Nephron progenitor cell (in vitro differentiated cells): Measurements from ENCODE around the gene ANKMY1.

ENCODE experiments used
- DNase-seq: peaks from one replicate; pipeline ENCODE4 v3.0.0; 2021
- H3K27ac Mint-ChIP-seq: 2 replicates; pipeline ENCODE4 v1.8.0; 2021; ENCODE audit warnings: mild to moderate bottlenecking, moderate library complexity, mixed read lengths
- H3K27me3 Mint-ChIP-seq: 2 replicates; pipeline ENCODE4 v1.8.0; 2021; ENCODE audit warnings: mild to moderate bottlenecking, low read depth, mixed read lengths; ENCODE audit not compliant: poor library complexity
- H3K36me3 Mint-ChIP-seq: 2 replicates; pipeline ENCODE4 v1.8.0; 2021; ENCODE audit warnings: low read depth, mixed read lengths
- H3K4me1 Mint-ChIP-seq: 2 replicates; pipeline ENCODE4 v1.8.0; 2021; ENCODE audit warnings: mixed read lengths
- H3K4me3 Mint-ChIP-seq: 2 replicates; pipeline ENCODE4 v1.8.0; 2021; ENCODE audit warnings: mild to moderate bottlenecking, moderate library complexity, mixed read lengths
- H3K9me3 Mint-ChIP-seq: 2 replicates; pipeline ENCODE4 v1.8.0; 2021; ENCODE audit warnings: mild to moderate bottlenecking, moderate library complexity, mixed read lengths
- CTCF ChIP-seq: fragments of 200-600 bp; sonication (generic); IDR thresholded peaks from 2 replicates; pipeline ENCODE4 v1.5.0; 2021; ENCODE audit warnings: antibody characterized with exemption

The ANKMY1 gene

GRCh38 chr2:240513549-240514287 is 44.1 kb downstream of the ANKMY1 start:
- Mint-ChIP-seq H3K9me3 (peaks cover 6% of the 10 kb centered on the region), H3K4me1 (peaks cover 6% of the 10 kb centered on the region), H3K27me3 (peaks cover 20% of the 10 kb centered on the region), H3K36me3 (peaks cover 19% of the 10 kb centered on the region), H3K4me3 (no peak overlapping the region), H3K27ac (peak overlapping the region; percentile 19)
- peak; percentile 87 for TF ChIP-seq CTCF
- peak; percentile 82 for DNase-seq

DNA sequence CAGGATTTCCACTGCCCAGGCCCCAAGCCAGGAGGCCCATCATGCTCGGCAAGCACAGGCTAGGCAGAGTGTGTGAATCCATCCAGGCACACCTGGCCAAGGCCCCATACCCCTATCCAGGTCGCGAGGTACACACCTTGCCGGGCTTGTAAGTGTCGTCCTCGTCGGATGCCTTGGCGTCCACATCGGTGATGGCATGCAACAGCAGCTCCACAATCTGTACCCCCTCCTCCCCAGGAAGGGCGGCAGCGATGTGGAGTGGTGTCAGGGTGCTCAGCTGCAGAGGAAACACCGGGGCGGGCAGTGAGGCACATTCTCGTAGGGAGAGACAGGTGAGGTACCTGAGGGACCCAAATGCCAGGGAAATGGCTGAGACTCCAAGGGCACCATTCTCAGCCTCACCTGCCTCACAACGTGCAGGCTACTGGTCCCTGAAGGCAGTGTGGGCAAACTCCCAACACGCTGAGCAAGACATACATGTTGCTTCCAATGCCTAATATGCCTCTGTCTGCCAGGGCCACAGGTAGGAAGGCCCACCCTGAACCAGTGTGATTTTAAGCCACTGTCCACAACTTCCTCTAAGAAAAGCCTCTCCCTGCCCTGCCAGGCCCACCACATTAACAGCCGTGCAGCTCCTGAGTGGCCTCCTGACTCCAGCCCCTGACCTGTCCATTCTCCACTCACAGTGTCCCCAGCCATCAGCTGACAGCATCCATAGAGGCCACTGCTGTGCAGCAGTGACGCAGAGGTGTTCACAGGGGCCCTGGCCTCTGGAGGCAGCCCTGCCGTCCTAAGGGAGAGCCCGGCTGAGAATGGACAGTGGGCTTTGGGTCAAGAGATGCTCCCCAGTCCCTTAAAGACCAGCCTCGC is 44.9 kb downstream of the ANKMY1 start:
- no peak for TF ChIP-seq CTCF
- Mint-ChIP-seq H3K27me3 (peaks cover 13% of the 10 kb centered on the region), H3K36me3 (peaks cover 12% of the 10 kb centered on the region), H3K4me3 (no peak overlapping the region), H3K9me3 (peaks cover under 1% of the 10 kb centered on the region), H3K4me1 (peaks cover 5% of the 10 kb centered on the region), H3K27ac (no peak overlapping the region)
- no peak for DNase-seq

GRCh38 chr2:240512109-240512485 is 45.7 kb downstream of the ANKMY1 start:
- no peak for TF ChIP-seq CTCF
- Mint-ChIP-seq H3K27ac (no peak overlapping the region), H3K4me1 (peaks cover 5% of the 10 kb centered on the region), H3K36me3 (peaks cover 9% of the 10 kb centered on the region), H3K4me3 (no peak overlapping the region), H3K27me3 (peaks cover 13% of the 10 kb centered on the region), H3K9me3 (no peaks in the 10 kb centered on the region)
- no peak for DNase-seq

DNA sequence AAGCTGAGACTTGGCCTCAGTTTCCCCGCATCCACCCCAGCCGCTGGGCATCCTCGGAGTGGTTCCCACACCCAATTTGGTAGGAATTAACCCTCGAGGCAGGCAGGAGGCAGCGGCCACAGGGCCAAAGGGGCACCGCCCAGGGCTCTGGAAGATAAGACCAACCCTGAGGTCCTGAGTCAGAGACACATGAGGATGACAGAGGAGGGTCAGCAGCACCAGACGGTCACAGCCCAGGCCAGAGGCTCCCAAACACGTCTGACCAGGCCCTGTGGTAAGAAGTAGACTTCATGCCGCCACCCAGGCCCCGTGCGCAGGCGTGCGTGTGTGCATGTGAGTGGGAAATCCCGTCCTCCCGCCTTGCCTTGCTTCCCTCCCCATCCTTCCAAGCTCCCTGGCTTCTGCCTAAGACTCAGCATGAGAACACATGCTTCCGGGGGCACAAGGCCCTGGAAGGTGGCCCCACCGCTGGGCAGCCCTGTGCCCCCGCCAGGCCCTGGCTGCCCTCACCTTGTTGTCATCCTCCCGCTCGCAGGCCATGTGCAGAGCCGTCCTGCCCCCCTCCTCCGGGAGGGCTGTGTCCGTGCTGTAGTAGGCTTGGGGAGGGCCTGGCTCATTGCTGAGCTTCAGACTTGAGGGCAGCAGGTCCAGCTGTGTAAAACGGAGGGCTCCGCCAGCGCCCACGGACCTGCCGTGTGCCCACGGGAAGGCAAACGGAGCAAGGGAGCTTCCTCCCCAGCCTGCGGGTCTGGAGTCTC is 46.3 kb downstream of the ANKMY1 start:
- Mint-ChIP-seq H3K36me3 (peaks cover 6% of the 10 kb centered on the region), H3K27ac (no peak overlapping the region)

More for the DNA sequence above, 46.3 kb downstream of the ANKMY1 start:
- no peak overlapping the region for H3K4me3 Mint-ChIP-seq
- peaks cover 13% of the 10 kb centered on the region for H3K27me3 Mint-ChIP-seq
- H3K9me3 Mint-ChIP-seq = no peaks in the 10 kb centered on the region
- peaks cover 5% of the 10 kb centered on the region for H3K4me1 Mint-ChIP-seq
- no peak for TF ChIP-seq CTCF
- no peak for DNase-seq
